Stomach (tissue), 9 donors: Measurements from ENCODE around the gene SFXN5. TPM values are rescaled to one million over a fixed set of nuclear protein-coding genes. Genes with fewer than 3 reads are reported as not detected.

Source experiments
- DNase-seq, 2 donors: peaks; one replicate each; pipeline versions ENCODE4 v3.0.0 to v3.0.0-alpha.2; 2013 to 2019
- H3K27ac ChIP-seq, 5 donors: fragments of 200-600 bp in 4 of 5; sonication (generic) in 4 of 5; one replicate each; pipeline ENCODE4 v1.5.1; 2013 to 2019; ENCODE audit warnings: mild to moderate bottlenecking in 1 of 5, moderate library complexity in 1 of 5
- H3K27me3 ChIP-seq, 3 donors: fragments of 200-600 bp; sonication (generic); one replicate each; pipeline ENCODE4 v1.5.1; 2017 to 2019; ENCODE audit warnings: mixed run types in 1 of 3
- H3K36me3 ChIP-seq, 4 donors: fragments of 200-600 bp; sonication (generic); 1 replicate in 3 of 4; 2 replicates in 1 of 4; pipeline ENCODE4 v1.5.1; 2016 to 2019
- H3K4me1 ChIP-seq, 4 donors: fragments of 200-600 bp; sonication (generic); one replicate each; pipeline ENCODE4 v1.5.1; 2016 to 2019
- H3K4me3 ChIP-seq, 4 donors: fragments of 200-600 bp; sonication (generic) in 3 of 4; one replicate each; pipeline ENCODE4 v1.5.1; 2016 to 2019; ENCODE audit warnings: mild to moderate bottlenecking in 1 of 4
- H3K9me3 ChIP-seq, 4 donors: fragments of 200-600 bp; sonication (generic); one replicate each; pipeline ENCODE4 v1.5.1; 2016 to 2019
- EP300 ChIP-seq: sonication (generic); formaldehyde crosslinking; IDR thresholded peaks from one replicate; pipeline ENCODE4 v1.6.1; 2017; ENCODE audit warnings: antibody characterized with exemption
- POLR2A ChIP-seq, 4 donors: fragments of 450-650 bp; IDR thresholded peaks; one replicate each; pipeline ENCODE4 v1.6.1; 2016; ENCODE audit warnings: antibody characterized with exemption in 4 of 4, control low read depth in 2 of 4, mild to moderate bottlenecking in 1 of 4, moderate library complexity in 1 of 4
- POLR2AphosphoS5 ChIP-seq, 3 donors: sonication (generic); formaldehyde crosslinking; IDR thresholded peaks; one replicate each; pipeline ENCODE4 v1.6.1; 2016; ENCODE audit warnings: antibody characterized with exemption in 3 of 3
- WGBS, 5 donors: extraction: QIAGEN DNeasy Blood & Tissue Kit in 3 of 5; methylation state at CpG; one replicate each; pipeline versions ENCODE4 v1.1.5 to v1.1.7; 2013 to 2018; 5-methylcytosine and 5-hydroxymethylcytosine counted together
- intact Hi-C: fragments of 100-400 bp; cut with DNase I; formaldehyde crosslinking; loops from one replicate; pipeline ENCODE4 v1.15.1; 2023; ENCODE audit warnings: low total_unique reads
- polyA plus RNA-seq, 3 donors: library from polyadenylated mRNA; stranded (reverse); fragments of 200-250 nt; gene quantifications; one replicate each; pipeline ENCODE4 v1.2.3, GENCODE V29; 2013
- total RNA-seq, 5 donors: library from RNA; depleted of rRNA; stranded (reverse); fragments of >200 nt; gene quantifications; one replicate each; pipeline versions ENCODE4 v1.1.0 to v1.2.3, GENCODE V29; 2014 to 2016
- TF ChIP-seq, protein P1 (sequence below), 7 experiments: fragments of 450-650 bp in 4 of 7; fragments of 200-600 bp in 3 of 7; sonication (generic) in 3 of 7; IDR thresholded peaks; one replicate each; pipeline ENCODE4 v1.5.1; 2016 to 2019; ENCODE audit warnings: antibody characterized with exemption in 7 of 7, control low read depth in 2 of 7, mild to moderate bottlenecking in 1 of 7
- donor health status: healthy with polysubstance abuse.
- donor health status: Bipolar disorder and iron deficiency.
- donor health status: healthy.

Gene SFXN5
- total and polyA plus RNA-seq, 8 donors = 2.7 to 118 (median 17.2) TPM

DNA sequence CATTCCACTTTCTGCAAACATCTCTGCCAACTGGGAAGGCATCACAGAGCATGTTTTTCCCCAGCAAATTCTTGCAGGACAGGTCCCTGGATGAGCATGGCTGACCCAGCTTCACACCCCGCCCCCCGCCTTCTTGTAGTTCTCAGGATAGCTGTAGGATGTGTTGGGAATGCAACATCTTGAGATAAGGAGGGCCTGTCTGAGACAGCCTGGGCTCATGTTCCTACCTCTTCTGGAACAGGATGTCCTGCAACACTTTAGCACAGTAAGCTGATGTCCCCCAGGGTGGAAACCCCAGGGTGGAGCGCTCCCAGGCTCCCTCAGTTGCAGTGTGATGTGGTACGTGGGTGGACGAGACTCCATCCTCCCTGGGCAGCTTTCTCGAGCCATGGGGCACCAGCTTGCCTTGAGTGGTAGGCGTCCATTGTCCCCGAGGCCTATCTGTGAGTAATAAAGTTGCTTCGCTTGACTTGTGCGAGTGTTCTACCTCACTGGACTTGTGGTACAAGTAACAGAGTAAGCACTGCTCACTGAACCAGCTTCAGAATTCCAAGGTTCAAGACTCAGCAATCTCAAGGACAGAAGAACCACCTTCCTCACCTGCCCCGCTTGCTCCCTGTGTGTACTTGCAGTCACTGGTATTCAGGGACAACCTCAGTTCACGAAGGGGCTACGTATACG, 105.6 kb downstream of the SFXN5 start:
- no peak for DNase-seq
- 94 to 95% (median 94%) methylated on average over 11 to 14 of the region's 14 CpGs for WGBS, 5 donors
- Histone ChIP-seq H3K27ac (no peak overlapping the region), H3K4me1 (no peaks in the 10 kb centered on the region), H3K9me3 (no peaks in the 10 kb centered on the region), H3K4me3 (no peak overlapping the region), H3K27me3 (no peaks in the 10 kb centered on the region), H3K36me3 (peaks cover 0 to 33% (median 14%) of the 10 kb centered on the region in 4 donors)
- intact Hi-C loops = no loop called here
- no peak for TF ChIP-seq POLR2A (IDR thresholded peaks at IDR 0.05)
- TF ChIP-seq EP300 = no peak
- TF ChIP-seq POLR2AphosphoS5 (IDR thresholded peaks at IDR 0.05) = no peak
- TF ChIP-seq, protein P1, sequence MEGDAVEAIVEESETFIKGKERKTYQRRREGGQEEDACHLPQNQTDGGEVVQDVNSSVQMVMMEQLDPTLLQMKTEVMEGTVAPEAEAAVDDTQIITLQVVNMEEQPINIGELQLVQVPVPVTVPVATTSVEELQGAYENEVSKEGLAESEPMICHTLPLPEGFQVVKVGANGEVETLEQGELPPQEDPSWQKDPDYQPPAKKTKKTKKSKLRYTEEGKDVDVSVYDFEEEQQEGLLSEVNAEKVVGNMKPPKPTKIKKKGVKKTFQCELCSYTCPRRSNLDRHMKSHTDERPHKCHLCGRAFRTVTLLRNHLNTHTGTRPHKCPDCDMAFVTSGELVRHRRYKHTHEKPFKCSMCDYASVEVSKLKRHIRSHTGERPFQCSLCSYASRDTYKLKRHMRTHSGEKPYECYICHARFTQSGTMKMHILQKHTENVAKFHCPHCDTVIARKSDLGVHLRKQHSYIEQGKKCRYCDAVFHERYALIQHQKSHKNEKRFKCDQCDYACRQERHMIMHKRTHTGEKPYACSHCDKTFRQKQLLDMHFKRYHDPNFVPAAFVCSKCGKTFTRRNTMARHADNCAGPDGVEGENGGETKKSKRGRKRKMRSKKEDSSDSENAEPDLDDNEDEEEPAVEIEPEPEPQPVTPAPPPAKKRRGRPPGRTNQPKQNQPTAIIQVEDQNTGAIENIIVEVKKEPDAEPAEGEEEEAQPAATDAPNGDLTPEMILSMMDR (IDR thresholded peaks at IDR 0.05) = no peak

DNA sequence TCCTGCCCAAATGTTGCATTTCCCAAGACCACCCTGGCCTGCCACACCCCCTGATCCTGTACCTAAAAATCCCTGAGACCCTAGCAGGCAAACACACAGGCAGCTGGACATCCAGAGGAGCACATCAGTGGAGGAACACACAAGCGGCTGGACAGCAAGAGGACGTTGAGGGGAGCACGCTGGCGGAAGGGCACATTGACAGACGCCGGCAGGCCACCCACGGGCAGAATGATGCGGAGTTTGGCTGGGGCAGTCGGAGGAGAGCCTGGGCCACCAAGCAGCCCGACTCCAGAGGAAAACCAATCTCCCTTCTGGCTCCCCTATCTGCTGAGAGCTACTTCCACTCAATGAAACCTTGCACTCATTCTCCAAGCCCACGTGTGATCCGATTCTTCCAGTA, 106.5 kb downstream of the SFXN5 start:
- Histone ChIP-seq H3K9me3 (no peaks in the 10 kb centered on the region), H3K4me1 (no peaks in the 10 kb centered on the region), H3K27me3 (no peaks in the 10 kb centered on the region), H3K4me3 (no peak overlapping the region), H3K36me3 (peaks cover 0 to 29% (median 15%) of the 10 kb centered on the region in 4 donors), H3K27ac (no peak overlapping the region)
- TF ChIP-seq POLR2AphosphoS5 (IDR thresholded peaks at IDR 0.05) = no peak
- TF ChIP-seq POLR2A (IDR thresholded peaks at IDR 0.05) = no peak
- no peak for TF ChIP-seq EP300
- TF ChIP-seq, protein P1 (IDR thresholded peaks at IDR 0.05) = no peak
- intact Hi-C loops = no loop called here
- DNase-seq = no peak
- WGBS, 5 donors = 87 to 90% (median 89%) methylated on average over 12 of the region's 12 CpGs

DNA sequence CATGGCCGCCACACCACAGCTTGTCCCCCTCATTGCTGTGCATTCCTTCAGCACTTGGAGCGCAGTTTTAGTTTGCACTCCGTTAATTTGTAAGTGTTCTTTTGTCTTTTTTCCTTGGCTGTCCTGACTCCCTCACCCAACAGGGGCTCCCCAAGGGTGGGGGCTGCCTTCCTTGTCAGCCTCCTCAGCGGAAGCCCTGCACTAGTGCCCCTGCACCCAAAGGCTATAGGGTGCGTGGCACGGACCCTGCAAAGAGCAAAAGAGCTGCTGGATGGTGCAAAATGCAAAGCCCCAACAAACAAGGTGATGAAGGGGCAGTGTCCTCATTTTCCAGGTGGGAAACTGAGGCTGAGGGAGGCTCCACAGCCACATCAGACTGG, 107.4 kb downstream of the SFXN5 start:
- TF ChIP-seq POLR2A (IDR thresholded peaks at IDR 0.05) = no peak
- TF ChIP-seq EP300 = no peak
- no peak for TF ChIP-seq POLR2AphosphoS5 (IDR thresholded peaks at IDR 0.05)
- TF ChIP-seq, protein P1 (IDR thresholded peaks at IDR 0.05) = no peak
- no peak overlapping the region for H3K4me3 ChIP-seq
- H3K4me1 ChIP-seq = no peaks in the 10 kb centered on the region
- H3K27ac ChIP-seq = no peak overlapping the region
- intact Hi-C loops = no loop called here
- no peaks in the 10 kb centered on the region for H3K9me3 ChIP-seq
- WGBS, 5 donors = 90 to 94% (median 92%) methylated on average over 6 of the region's 6 CpGs
- DNase-seq = no peak
- peaks cover 0 to 25% (median 15%) of the 10 kb centered on the region in 4 donors for H3K36me3 ChIP-seq
- H3K27me3 ChIP-seq = no peaks in the 10 kb centered on the region

DNA sequence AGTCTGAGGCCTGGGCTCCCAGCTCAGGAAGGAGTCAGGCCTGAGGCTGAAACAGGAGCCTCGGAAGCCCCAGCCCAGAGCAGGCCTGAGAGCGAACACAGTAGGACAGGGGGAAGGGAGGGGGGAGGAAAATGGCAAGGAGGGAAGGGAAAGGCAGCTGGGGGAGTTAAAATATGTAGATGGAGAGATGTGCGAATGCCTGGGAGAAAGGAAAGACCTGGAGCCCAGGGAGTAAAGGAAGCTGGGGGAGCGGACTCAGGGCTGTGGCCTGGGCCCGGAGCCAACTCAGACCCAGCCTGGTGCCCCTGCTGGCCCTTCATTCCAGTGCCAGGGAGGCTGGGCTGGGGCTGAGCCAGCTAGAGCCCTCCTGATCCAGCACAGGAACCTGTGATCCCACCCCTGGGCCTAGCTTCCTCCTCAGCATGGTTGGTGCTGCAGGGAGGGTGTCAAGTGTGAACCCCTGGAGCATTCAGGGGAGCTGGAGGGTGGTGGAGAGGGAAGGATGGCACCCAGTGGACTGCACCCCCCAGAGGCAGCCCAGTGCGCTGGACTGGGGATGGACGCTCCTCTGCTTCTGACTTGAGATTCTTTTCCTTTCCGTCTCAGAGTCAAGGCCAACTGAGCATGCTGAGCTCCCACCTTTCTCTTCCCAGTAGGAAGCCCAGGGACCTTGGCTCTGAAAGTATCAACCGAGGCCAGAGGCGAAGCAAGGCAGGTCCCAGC, 107.9 kb downstream of the SFXN5 start:
- Histone ChIP-seq H3K36me3 (peaks cover 0 to 26% (median 15%) of the 10 kb centered on the region in 4 donors), H3K9me3 (no peaks in the 10 kb centered on the region), H3K27me3 (no peaks in the 10 kb centered on the region), H3K4me1 (no peaks in the 10 kb centered on the region), H3K27ac (no peak overlapping the region), H3K4me3 (no peak overlapping the region)
- intact Hi-C loops = no loop called here
- no peak for TF ChIP-seq EP300
- TF ChIP-seq, protein P1 (IDR thresholded peaks at IDR 0.05) = no peak
- no peak for TF ChIP-seq POLR2A (IDR thresholded peaks at IDR 0.05)
- TF ChIP-seq POLR2AphosphoS5 (IDR thresholded peaks at IDR 0.05) = no peak
- DNase-seq = peak in 1 of 2 donors; percentile 38
- 83 to 88% (median 88%) methylated on average over 10 of the region's 10 CpGs for WGBS, 5 donors
